Nucleus accumbens (tissue), 56 donors: Measurements from ENCODE around the gene GGCX.
"Not testable (repeated sequence)": the region's sequence is repeated elsewhere in the genome, so short reads cannot be mapped to it uniquely, and the experiment has no call there.

ENCODE experiments used
- DNase-seq, 56 donors: peaks; one replicate each; lab custom pipeline; 2025; lab: John Stamatoyannopoulos, UW

GGCX gene

GRCh38 chr2:85561280-85562212 lies at the start of gene GGCX:
Gene GGCX, minus strand, starts transcription at chr2:85561493. Its CDS starts 65 bp downstream, at chr2:85561428.
- DNase-seq, result peak; percentile 52 to 96 (median 89)

- DNase-seq, result no peak
These were observed 46.2 kb upstream of the GGCX start for GRCh38 chr2:85607268-85608215.

- no peak for DNase-seq
These were observed 44.8 kb upstream of the GGCX start for GRCh38 chr2:85606116-85606455.

- peak in 1 of 56 donors; percentile 32 for DNase-seq
These were observed 44.3 kb upstream of the GGCX start for GRCh38 chr2:85605406-85606115.

- no peak for DNase-seq
These were observed 43.5 kb upstream of the GGCX start for GRCh38 chr2:85604568-85605339.

- not testable (repeated sequence) for DNase-seq
These were observed 42.8 kb upstream of the GGCX start for GRCh38 chr2:85604133-85604444.

- peak in 55 of 56 donors; percentile 63 to 97 (median 86) for DNase-seq
These were observed 41.4 kb upstream of the GGCX start, which contains the start of gene TMEM150A for GRCh38 chr2:85602476-85603234. Gene TMEM150A, minus strand, starts transcription at chr2:85602698. Its CDS starts 750 bp downstream, at chr2:85601948.

GRCh38 chr2:85601771-85602475 lies 40.6 kb upstream of the GGCX start:
- DNase-seq, result peak in 39 of 56 donors; percentile 42 to 86 (median 71)

- DNase-seq, result no peak
These were observed 39.9 kb upstream of the GGCX start for GRCh38 chr2:85600951-85601770.

GRCh38 chr2:85600235-85600575 lies 38.9 kb upstream of the GGCX start:
- DNase-seq, result no peak

GRCh38 chr2:85599468-85600234 lies 38.4 kb upstream of the GGCX start:
- no peak for DNase-seq

GRCh38 chr2:85598594-85599340 lies 37.5 kb upstream of the GGCX start:
- no peak for DNase-seq

- no peak for DNase-seq
These were observed 35.9 kb upstream of the GGCX start for GRCh38 chr2:85597241-85597640.

- DNase-seq, result no peak
These were observed 35.3 kb upstream of the GGCX start for GRCh38 chr2:85596486-85597143.

GRCh38 chr2:85596026-85596333 lies 34.7 kb upstream of the GGCX start:
- DNase-seq, result no peak
